NCI-H1694 (cell line): ENCODE data around the gene TBC1D19.

Source experiments
- DNase-seq: peaks from one replicate; lab custom pipeline; 2025; lab: John Stamatoyannopoulos, UW

TBC1D19 gene

DNA sequence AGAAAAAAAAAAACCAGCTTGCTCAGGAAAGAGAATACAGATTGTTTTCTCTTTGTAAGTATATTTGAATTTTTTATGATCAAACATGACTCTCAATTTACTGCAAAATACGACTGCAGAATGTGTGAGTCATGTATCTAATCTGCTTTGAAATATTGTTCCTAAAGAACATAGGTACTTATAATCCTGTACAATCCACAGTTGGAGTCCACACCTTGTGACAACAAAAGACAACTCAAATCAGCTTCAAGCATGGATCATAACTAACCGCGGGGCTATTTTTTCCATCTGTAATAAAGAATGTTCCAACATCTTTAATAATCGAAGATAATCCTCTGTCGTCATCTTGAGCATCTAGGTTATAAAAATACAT is 198.9 kb downstream of the TBC1D19 start:
- DNase-seq: no peak

DNA sequence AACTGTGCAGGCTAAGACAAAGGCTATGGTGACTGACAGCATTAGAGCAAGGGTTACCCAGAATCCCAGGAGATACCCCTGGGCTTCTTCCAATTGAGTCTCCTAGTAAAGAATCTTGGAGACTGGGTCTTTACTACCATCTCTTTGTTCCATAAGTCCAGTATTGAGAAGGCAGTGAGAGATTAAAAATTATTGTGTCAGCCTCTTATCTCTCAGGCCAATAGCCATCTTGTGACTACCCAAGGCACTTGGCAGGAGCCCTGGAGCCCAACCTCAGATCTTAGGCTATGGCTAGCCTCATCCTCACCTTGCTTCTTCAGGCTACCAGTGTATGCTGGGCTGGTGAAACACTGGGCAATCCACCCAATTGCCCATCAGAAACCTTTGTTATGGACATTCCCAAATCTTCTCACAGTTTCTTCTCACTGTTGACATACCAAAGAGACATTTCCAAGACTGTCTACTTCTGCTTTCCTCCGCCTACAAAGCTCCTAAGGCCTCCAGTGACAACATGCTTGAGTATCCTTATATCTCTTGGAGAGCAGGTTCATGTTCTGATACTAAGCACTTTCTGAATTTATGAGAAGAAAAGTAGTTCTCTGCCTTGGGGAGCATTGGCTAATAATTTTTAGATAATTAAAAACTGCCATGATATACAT is 200.5 kb downstream of the TBC1D19 start:
- no peak for DNase-seq

DNA sequence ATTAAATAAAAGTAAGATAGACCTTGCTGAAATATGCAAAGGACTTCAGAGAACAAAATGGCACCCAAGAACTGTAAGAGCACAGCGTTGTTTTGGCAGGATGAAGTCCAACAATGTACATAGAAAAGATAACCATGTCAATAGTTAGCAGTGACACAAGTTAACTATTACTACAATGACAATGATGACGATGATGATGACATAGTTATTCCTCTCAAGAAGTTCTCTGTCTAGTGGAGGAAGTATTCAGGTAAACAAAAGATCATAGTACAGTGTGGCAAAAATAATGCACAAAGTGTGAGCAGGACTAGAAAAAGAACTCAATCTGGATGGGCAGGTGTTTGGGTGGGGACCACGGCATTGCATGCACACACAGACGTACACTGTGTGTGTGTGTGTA is 201.4 kb downstream of the TBC1D19 start:
- DNase-seq: no peak

DNA sequence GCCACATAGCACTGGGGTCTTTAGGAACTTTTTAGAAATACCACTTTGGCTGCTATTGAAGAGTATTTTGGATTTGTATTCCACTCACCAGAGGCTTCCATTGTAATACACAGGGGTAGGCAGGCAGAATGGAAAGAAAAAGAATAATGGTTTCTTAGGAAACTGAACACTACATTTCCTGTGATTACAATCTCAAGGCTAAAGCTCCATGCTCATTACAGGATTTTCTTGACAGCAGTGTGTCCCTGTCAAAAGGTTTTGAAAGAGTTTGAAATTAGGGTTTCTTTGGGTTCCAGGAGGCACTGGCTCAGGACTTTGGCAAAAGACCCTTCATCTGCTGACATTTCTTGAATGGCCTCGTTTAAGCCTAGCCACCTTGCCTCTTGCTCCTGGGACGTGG is 201.9 kb downstream of the TBC1D19 start:
- no peak for DNase-seq

DNA sequence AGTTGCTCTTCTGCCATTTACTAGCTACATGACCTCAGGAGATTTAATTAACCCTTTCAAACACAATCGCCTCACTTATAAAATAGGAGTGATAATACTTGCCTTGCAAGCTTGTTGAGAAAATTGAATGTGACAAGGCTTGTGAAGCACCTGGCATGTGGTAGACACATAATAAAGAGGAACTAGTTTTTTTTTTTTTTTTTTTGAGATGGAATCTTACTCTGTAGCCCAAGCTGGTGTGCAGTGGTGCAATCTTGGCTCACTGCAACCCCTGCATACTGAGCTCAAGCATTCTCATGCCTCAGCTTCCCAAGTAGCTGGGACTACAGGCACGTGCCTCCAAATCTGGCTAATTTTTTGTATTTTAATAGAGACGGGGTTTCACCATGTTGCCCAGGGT is 203.0 kb downstream of the TBC1D19 start:
- no peak for DNase-seq

DNA sequence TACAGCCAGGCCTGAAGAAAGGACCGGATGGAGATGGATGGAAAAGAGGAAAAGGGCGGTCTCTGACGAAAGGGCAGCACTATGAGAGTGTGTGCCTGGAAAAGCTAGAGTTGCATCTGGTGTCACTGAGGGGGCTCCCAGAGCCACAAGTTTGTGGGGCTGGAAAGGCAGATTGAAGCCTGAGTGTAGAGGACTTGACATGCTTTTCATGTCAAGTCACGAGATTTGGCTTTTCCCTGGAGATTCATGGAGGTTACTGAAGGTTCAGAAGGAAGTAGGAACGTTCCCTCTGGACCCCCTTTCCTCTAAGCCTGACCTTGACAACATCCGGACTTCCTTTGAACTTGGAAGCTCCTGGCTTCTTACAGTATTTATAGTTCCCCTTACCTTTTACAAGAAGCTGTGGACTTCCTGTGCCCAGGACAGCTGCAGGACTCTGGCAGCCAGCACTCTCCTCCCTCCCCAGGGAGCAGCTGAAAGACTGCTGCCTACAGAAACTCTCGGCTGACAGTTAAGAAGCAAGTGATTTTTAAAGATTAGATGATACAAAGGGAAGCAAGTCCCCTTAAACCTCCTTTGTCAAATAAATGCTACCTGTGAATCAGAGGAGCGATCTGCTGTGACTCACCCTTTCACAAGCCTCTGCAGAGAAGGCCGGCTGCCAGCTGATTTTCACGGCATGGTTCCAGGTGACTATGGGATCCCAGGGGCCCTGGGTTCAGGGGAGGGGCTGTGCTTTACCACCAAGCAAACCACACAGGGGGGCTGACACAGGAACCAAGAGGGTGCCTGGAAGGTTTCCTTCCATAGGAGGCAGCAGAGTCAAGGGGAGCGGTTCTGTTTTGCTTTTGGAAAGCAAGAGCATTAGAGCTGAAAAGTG is 203.8 kb downstream of the TBC1D19 start:
- DNase-seq: peak; percentile 34

DNA sequence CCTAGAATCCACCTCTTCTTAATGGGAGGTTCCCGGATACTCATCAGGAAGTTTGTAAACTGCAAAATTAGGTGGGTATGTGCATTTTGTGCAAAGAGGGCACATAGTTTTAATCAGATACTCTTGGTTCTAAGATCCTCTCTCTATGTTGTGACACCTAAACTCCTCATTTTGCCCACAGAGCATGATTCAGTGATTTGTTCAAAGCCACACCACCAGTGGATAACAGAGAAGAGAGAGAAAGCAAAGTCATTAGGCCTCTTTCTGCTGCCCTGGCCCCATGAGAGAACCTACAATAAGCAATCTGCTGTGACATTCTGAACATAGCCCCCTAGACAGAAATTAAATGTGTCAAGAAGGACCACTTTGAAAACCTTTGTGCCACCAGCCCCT is 204.5 kb downstream of the TBC1D19 start:
- no peak for DNase-seq

DNA sequence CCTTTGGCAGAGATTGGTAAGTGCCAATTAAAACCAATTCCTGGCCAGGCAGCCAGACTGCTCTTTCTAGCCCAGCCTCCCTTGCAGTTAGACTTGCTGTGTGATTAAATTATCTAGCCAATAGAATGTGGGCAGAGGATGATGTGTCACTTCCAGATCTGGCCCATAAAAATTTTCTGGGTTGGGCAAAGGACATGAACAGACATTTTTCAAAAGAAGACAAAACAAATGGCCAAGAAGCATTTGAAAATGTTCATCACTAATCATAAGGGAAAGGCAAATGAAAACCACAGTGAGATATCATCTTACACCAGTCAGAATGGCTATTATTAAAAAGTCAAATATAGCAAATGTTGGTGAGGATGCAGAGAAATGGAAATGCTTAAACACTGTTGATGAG is 205.3 kb downstream of the TBC1D19 start:
- DNase-seq: no peak

DNA sequence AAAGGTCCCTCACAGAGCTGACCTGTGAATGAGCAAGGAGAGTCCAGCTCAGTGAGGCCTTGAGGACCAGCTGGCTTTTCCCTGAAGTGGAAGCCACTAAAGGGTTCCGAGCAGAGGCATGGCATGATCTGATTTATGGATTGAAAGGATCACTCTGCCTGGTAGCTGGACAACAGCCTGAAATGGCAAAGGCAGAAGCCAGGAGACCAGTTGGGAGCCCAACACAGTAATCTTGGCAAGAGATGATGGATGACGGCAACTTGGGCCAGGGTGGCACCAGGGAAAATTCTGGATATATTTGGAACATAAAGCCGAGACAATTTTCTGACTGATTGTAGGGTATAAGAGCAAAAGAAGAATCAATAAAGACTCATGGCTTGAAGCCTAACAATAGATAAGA is 207.5 kb downstream of the TBC1D19 start:
- DNase-seq: no peak

DNA sequence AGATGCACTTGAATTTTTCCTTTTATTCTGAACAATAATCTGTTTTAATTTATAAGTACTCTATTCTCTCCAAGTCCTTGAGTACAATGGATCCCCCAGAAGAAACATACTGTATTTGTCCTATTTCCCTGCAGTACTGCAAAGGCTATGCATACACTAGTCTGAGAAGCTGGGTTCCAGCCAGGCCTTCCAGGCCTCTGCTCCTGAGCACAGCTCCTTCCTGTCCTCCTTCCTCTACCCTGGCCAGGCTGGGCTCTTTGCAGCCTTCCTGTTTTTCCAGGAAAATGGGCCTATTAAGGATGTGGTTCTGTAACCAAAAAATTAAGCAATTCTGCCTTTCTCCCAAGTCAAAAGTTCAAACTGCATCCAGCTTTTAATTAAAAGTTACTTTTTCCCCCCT is 208.8 kb downstream of the TBC1D19 start:
- DNase-seq: no peak

DNA sequence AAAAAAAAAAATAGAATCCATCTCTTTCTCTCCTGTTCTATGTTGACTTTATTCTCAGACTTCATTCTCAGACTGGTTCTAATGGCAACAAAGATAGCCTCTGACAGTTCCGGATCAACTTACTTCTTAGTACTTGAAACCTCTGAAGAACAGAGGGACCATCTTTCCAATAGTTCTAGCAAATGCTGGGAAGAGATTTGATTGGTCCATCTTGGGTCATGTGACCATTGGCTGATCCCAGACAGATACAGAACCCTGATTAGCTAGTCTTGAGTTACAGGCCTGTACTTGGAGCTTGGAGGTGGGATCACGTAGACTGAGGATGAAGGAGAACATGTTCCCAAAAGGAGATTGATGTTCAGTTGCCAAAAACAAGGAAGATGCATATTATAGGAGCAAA is 209.9 kb downstream of the TBC1D19 start:
- DNase-seq: no peak

DNA sequence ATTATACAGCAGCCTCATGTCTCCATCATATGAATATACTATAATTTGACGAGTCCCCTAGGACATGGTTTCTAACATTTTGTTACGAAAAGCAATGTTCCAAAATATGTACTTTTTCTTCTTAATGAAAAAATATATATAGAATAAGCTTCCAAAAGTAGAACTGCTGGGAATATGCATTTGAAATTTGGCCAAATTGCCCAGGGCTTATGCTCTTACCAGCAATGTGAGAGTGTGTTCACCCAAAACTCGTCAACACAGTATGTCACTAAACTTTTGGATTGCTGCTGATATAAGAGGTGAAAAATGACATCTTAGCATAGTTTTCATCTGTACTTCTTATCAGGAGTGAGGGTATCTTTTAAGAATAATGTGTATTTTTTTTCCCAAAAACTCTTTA is 212.2 kb downstream of the TBC1D19 start:
- no peak for DNase-seq

DNA sequence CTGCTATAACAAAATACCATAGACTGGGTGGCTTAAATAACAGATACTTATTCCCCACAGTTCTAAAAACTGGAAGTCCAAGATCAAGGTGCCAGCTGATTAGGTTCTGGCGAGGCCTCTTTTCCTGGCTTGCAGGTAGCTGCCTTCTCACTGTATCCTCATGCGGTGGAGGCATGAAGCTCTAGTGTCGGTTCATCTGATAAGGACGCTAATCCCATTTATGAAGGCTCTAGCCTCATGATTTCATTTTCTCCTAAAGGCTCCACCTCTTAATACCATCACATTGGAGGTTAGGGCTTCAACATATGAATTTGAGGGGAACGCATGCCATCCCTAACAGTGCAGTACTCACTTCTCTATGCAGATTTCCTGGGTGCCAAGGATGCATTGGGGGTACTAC is 218.9 kb downstream of the TBC1D19 start:
- no peak for DNase-seq

DNA sequence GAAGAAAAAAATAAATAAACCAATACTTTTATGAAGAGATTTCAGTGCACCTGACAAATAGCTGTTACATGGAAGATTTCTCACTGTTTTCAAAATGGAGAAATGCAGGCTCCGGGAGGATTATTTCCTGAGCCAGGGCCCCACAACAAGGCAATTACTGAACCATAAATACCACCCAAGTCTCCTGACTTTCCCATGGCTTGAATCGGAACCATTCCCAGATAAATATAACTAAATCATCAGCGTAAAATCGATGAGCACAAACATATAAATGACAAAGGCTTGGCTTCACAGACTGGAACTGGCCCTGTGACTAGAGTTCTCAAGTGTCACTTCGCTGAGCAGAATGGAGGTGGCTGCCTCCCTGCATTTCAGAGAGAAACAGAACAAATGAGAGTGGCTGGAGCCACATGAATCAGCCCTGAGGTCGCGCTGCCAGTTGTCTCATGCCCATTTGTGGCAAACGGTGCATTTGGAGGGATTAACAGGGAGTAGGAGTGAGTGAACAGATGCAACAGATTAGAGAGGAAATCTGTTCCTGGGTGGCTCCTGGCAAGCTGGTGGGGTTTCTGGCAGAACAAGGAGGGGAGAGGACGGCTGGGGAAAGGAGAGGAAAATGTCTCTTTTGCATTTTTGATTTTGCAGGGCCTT is 219.5 kb downstream of the TBC1D19 start:
- DNase-seq: peak; percentile 85

DNA sequence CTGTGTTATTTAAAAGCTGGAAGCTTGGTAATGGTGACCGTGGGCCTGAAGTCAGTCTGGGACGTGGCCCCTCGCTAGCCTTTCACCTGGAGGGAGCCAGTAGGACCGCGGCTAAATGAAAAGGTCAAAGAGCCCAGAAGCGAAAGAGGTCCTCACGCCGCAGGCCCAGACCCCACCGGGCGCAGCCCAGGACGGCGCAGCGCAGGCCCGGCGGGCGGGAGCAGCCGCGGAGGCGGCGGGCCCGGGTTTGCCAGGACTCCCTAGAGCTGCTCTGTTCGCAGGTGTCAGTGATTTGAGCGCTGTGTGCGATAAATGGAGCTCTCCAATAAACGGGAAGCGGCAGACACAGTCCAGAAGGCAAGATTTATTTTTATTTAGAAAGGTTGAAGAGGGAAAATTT is 220.6 kb downstream of the TBC1D19 start:
- no peak for DNase-seq

DNA sequence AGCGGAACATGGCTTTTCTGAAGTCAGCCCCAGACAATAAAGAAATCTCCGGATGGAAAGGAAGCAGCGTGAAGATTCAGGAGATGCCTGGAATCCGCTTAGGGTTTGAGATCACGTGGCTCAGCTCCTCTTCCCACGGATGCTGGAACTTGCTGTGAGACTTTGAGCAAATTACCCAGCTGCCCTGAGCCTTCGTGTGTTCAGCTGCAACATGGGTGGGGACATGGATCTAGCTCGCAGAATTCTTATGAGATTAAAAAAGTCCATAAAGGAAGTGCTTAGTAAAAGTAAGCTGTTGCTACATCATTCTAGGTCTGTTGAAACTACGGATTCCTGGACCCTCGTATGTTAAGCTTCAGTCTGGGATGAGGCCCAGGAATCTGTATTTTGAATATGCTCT is 221.0 kb downstream of the TBC1D19 start:
- no peak for DNase-seq
